Endometrium (tissue), 2 donors: Measurements from ENCODE around the gene ATRX.
A peak's percentile ranks its signal among the peaks of the same experiment; 100 is the strongest.
"Not testable (repeated sequence)": the region's sequence is repeated elsewhere in the genome, so short reads cannot be mapped to it uniquely, and the experiment has no call there.

Experiments
- FAIRE-seq: peaks from 2 replicates; lab custom pipeline; 2012; peaks lifted over from hg19 to GRCh38; lab: Jason Lieb, UNC
- donor health status: control.
- donor health status: control.

ATRX gene

GRCh38 chrX:77622672-77623071 is 163.3 kb downstream of the ATRX start:
- peak; percentile 35 for FAIRE-seq

DNA sequence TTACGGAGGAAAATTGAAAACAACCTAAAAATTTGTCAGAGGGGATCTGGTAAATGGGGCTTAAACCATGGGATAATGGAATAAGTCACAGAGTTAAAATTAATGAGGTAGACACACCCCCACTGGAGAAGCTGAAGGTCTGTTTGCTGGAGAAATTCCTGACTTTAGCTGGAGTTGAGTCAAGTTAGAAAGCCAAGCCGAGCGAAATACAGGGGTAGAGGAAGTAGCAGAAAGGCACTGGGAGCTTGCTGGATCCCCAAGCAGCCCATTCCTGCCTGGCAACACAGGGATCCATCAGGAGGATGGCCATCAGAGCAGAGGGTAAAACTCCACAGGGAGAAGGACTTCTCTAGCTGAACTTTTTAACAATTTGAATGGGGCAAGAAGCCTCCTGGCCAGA is 163.8 kb downstream of the ATRX start:
- no peak for FAIRE-seq

DNA sequence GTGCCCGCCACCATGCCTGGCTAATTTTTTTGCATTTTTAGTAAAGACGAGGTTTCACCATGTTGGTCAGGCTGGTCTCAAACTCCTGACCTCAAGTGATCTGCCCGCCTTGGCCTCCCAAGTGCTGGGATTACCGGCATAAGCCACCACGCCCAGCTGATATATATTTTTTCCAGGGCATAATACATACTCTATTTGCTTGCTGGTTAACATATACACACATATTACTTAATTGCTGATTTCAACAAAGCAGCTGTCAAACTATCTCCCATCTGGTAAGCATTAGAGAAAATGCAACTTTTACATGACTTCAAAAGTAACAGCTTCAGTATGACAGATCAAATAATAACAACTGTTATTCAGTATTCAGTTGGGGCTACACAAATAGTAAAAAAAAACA is 164.6 kb downstream of the ATRX start:
- peak; percentile 46 for FAIRE-seq

DNA sequence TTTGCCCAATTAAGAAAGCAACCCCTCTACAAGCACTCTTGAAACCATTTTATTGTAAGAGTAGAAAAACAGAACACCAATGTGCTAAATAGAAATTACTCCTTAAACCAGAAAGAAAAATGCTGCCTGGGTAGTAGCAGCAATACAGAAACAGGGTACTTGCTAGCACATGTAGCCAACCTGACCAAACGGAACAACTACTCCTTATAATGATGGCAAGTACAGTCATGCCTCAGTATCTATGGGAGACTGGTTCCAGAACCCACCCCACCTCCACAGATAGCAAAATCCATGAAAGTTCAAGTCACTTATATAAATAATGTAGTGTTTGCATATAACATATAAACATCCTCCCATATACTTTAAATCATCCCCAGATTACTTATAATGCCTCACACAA is 168.8 kb downstream of the ATRX start:
- FAIRE-seq, result no peak

DNA sequence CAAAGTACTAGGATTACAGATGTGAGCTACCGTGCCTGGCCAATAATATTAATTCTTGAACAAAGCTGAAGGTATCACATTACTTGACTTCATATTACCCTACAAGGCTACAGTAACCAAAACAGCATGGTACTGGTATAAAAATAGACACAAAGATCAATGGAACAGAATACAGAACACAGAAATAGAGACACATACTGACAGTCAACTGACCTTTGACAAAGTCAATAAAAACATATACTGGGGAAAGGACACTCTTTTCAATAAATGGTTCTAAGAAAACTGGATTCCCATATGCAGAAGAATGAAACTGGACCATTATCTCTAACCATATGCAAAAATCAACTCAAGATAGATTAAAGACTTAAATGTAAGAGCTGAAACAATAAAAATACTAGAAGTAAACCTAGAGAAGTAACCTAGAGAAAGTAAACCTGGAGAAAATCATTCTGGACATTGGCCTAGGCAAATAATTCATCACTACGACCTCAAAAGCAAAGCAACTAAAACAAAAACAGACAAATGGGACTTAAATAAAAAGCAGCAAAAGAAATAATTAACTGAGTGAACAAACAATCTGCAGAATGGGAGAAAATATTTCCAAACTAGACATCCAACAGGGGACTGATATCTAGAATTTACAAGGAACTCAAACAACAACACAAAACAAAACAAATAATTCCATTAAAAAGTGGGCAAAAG is 182.2 kb downstream of the ATRX start:
- FAIRE-seq, result no peak

- no peak for FAIRE-seq
Measured at GRCh38 chrX:77597511-77597910, 188.5 kb downstream of the ATRX start.

DNA sequence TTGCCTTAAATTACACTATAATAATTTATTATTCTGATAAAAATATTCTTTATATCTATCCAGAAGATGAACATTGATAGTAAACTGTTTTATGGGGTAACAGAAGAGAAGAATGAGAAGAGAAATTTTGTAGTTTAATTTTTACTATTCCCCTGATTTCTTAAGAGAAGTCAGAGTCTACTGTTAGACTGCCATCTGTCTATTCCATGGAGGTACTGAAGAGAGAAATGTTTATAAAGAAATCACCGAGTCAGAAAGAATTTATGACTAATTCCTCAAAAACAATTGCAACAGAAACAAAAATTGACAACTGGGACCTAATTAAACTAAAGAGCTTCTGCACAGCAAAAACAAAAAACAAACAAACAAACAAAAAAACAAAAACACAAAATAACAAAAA is 188.9 kb downstream of the ATRX start:
- FAIRE-seq, result no peak

DNA sequence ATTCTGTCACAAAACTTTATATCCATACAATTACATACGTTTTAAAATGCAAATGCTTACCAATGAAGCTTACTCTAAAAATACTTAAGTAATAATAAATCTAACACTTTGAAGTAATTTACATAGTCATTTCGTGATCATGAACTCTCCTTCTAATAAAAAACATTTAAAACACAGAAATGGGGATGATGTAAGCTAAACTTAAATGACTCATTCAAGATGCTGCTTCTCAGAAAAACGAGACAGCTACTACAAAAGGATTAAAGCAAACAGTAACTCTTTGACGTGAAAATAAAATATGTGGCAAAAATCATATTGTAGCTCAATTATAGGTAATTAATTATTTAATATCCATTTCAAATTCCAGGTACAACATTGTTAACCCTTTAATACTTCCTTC is 190.2 kb downstream of the ATRX start:
- no peak for FAIRE-seq

DNA sequence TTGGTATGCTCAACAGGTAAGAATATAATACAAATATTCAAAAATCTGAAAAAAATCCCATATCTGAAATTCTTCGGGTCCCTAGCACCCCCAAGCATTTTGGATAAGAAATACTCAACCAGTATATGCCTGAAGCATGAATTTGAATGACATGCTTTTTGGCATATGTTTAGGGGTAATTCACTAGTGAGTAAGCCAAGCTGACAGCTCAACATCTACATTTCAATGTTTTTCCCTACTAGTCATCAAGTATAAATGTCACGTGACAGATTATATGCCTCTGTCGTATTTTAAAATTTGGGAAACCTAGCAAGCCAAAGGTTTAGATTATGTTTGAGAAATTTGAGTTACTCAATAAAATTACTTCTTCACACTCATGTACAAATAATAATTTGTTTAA is 213.7 kb downstream of the ATRX start:
- FAIRE-seq, result no peak

DNA sequence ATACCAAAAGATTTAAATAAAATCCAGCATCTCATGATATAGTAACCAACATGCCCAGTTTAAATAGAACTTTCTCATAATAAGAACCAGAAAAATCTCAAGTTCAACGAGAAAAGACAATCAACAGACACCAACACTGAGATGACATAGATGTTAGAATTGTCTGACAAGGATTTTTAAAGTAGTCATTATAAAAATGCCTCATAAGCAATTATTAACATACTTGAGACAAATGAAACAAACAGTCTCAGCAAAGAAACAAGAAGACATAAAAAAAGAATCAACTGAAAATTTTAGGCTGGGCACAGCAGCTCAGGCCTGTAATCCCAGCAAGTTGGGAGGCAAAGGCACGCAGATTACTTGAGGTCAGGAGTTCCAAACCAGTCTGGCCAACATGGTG is 220.7 kb downstream of the ATRX start:
- no peak for FAIRE-seq

DNA sequence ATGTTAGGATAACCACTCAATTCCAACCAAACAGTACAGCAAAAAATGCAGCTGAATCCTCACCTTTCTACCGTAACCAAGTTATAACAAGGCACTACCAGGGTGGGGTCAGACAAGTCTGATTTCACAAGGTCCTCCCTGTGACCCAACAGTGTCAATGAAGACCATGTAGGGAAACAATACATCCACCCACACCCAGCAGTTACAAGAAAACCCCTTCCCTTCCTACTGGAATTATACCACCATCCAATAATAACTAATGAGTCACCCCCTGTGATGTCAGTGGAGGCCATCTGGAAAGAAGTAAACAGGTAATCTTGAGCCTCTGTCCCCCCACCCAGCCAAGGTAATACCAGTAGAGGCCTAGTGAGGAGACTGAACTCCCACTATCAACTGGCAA is 221.2 kb downstream of the ATRX start:
- FAIRE-seq, result no peak

- FAIRE-seq, result no peak
Measured at GRCh38 chrX:77561372-77561771, 224.6 kb downstream of the ATRX start.

DNA sequence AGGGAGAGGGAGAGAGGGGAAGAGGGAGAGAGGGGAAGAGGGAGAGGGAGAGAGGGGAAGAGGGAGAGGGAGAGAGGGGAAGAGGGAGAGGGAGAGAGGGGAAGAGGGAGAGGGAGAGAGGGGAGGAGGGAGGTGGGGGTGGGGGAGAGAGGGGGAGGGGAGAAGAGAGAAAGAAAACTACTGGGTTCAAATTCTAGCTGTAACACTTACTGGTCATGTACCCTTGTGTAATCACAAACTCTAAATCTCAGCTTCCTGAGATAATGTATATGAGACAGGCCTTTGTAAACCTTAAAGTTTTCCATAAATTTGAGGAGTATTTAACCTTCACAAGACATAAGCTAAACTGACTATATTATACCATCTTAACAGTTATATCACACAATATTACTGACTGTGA is 229.7 kb downstream of the ATRX start:
- FAIRE-seq, result no peak

- FAIRE-seq, result no peak
Measured at GRCh38 chrX:77548751-77549150, 237.3 kb downstream of the ATRX start.

DNA sequence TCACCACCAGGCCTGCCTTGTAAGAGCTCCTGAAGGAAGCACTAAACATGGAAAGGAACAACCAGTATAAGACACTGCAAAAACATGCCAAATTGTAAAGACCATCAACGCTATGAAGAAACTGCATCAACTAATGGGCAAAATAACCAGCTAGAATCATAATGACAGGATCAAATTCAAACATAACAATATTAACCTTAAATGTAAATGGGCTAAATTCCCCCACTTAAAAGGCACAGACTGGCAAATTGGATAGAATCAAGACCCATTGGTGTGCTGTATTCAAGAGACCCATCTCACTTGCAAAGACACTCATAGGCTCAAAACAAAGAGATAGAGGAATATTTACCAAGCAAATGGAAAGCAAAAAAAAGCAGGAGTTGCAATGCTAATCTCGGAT is 246.2 kb downstream of the ATRX start:
- not testable (repeated sequence) for FAIRE-seq

GRCh38 chrX:77531261-77531660 is 254.8 kb downstream of the ATRX start:
- not testable (repeated sequence) for FAIRE-seq

GRCh38 chrX:77528034-77528433 is 258.0 kb downstream of the ATRX start:
- no peak for FAIRE-seq

DNA sequence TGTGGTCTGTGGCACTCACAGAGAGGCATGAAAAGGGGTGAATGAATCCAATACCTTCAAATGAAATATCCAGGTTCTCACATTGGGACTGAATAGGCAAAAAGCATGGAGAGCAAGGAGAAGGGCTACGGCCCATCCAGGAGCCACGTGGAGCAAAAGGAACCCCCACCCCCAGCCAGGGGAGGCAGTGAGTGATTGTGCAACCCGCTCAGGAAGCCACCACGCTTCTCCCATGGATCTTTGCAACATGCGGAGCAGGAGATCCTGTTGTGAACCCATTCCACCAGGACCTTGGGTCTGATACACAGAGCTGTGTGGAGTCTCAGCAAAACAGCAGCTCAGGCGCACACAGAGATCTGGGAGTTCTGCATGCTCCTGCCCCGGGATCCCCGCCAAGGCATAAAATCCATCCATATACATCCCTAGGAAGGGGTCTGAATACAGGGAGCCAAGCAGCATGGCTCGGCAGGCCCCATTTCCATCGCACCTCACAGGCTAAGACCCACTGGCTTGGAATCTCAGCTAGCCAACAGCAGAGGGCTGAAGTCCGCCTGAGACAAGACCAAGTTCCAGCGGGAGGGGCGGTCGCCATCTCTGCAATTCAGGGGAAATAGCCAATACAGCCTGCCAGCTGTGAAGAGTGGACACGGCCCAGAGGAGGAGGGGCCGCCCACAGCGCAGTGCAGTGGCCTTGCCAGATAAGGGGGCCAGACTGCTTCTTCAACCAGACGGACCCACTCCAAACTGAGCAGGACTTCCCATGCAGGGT is 258.6 kb downstream of the ATRX start:
- no peak for FAIRE-seq

GRCh38 chrX:77519765-77520164 is 266.3 kb downstream of the ATRX start:
- FAIRE-seq, result no peak

DNA sequence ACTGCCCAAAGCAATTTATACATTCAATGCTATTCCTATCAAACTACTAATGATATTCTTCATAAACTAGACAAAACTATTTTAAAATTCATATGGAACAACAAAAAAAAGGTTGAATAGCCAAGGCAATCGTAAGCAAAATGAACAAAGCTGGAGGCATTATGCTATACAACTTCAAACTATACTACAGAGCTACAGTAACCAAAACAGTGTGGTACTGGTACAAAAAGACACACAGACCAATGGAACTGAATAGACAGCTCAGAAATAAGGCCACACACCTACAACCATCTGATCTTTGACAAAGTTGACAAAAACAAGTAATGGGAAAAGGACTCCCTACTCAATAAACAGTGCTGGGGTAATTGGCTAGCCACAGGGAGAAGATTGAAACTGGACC is 271.8 kb downstream of the ATRX start:
- no peak for FAIRE-seq

- FAIRE-seq, result no peak
Measured at GRCh38 chrX:77510007-77510406, 276.0 kb downstream of the ATRX start.

GRCh38 chrX:77505227-77505626 is 280.8 kb downstream of the ATRX start:
- no peak for FAIRE-seq

DNA sequence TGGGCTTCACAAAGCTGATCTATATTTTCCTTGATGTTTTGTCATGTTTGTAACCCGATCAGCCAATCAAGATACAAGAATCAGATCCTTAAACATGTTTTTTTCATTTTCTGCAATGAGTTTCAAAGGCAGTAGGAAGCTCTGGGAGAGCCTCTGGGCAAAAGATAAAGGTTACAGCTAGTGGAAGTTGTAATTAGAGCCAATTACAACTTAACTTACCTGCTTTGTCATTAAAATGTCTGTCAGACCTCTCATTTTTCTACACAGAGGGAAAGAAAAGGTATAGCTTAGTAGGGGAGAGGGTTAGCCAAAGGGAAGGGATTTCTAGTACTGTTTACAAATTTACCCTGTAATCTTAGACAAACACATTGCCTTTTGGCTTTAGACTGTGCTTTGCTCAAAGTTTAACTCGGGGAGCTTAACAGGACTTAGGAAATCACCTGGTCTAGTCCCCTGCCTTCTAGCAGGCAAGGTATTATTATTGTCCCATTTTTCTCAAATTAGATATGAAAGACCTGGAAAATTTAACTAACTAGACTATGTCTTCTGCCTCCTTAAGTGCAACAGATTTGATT is 283.0 kb downstream of the ATRX start:
- FAIRE-seq, result no peak

GRCh38 chrX:77500164-77500563 is 285.9 kb downstream of the ATRX start:
- not testable (repeated sequence) for FAIRE-seq
